ENCODE data around the gene UBE2H.

GRCh38 chr7:129918922-129919321 is 33.8 kb downstream of the UBE2H start:
- TF ChIP-seq CTCF (IDR thresholded peaks at IDR 0.05 in 4 of 5, conservative IDR thresholded peaks at IDR 0.05 in 1 of 5) = no peak
- TF ChIP-seq POLR2A (IDR thresholded peaks at IDR 0.05) = no peak
